ENCODE data around the gene ADAMTSL2.
A peak's percentile ranks its signal among the peaks of the same experiment; 100 is the strongest.

The ADAMTSL2 gene

DNA sequence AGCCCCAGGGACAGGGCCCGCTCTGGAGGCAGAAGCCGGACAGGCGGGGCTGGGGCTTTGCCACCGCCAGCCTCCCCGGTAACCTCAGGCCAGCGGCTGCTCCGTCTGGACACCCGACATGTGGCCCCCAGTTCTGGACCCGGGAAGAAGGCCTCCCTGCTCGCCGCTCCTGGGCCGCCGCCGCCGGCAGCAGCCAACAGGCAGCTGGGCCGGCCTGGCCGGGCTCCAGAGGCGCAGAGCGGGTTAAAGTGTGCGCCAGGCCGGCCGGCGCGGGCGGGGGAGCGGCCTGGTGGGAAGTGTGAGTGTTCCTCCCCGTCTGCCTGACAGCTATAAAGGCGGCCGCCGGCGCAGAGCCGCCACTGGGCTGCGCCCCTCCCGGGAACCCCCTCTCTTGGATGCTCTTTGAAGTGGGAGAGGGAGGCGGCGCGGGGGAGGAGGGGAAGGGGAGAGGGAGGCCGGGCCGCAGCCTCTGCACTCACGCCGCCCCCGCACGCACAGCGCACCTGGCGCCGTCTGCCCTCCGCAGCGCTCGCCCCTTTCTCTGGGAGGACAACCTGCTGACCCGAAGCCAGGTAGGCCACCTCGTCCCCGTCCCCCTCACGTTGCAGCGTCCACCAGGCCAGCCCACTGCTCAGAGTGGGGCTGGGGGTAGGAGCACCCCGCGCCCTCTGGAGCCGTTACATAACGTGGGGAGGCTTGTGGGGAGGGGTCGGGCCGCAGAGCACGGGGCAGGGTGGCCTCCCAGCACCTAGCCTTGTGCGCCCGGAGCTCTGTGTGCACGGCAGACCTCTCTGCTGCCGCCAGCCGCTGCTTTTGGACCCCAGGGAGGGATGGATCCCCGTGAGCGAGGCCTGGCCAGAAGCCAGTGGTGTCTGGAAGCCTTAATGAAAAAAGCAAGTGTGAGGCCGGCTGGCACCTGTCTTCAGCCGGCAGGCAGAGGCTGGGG lies at the start of gene ADAMTSL2:
TSS of gene ADAMTSL2 (plus strand) at position 359 of the 946 bp plus-strand sequence. CDS start 2,009 bp downstream, outside the sequence.
- peak; percentile 68 to 87 for DNase-seq

DNA sequence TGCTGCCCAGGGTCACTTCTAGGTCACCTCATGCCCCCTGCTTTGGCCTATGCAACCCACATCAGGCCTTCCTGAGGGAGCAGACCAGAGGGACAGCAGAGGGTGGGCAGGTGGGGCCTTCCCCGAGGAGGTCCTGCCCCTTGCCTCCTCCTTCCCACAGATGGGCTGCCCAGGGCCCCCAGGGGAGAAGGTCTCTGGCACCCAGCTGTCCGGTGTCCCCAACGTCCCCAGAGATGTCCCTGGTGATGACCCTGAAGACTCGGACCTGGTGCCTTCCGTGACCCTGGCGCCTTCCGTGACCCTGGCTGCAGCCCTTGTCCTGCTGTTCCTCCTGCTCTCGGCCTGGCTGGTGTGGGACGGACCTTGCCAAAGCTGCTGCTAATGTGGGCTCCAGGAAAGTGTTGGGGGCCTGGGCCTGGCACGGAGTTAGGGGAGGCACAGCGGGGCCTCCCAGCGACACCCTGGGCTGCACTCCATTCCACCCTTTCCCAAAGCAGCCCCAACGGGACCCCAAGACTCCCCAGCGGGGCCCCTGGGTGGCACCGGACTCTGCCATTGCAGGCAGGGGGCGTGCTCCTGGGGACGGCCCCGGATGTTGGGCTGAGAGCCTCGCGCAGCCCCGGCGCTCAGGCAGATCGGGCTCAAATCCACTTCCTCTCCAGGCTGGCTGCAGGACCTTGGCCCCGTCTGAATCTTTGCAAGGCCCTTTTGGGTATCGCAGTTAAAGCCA lies 48.8 kb upstream of the ADAMTSL2 start:
- DNase-seq: no peak

DNA sequence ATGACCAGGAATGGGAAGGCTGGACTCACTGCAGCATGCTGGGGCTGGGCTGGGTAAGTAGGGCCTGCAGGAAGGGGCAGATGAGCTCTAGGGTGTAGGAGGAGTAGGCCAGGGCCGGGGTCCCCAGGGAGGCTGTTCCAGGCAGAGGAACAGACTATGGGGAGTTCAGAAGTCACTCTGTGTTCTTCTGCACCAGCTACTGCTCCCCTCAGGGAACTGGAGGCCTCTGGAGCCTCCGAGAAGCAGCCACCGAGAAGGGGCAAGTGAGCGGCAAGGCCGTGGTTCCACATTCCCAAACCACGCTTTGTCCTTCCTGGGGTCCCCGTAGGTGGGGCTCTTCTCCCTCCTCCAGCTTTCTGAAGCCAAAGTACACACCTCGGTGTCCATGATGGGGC lies 47.2 kb upstream of the ADAMTSL2 start:
- no peak for DNase-seq

DNA sequence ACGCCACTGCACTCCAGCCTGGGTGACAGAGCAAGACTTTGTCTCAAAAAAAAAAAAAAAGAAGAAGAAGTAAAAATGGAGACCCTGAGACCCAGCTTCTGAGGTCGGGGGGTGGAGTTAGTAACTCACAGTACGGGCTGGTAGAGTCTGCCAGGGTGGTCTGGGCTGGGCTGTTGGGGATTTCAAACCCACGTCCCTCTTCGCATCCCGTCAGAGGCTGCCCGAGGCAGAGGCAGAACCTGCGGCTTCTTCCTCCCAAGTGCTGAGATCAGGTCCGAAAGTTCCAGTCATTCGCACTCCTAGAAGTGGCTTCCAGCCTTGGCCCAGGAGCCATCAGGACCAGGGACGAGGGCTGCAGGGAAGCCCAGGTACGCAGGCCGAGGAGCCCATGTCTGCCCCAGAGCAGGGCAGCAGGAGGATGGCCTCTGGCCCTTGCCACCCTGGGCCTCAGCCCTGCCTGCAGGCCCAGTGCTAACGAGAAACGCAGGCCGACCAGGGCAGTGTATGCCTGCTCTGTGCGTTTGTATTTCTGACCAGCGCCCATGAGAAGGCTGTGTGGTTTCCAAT lies 45.7 kb upstream of the ADAMTSL2 start:
- DNase-seq: no peak

DNA sequence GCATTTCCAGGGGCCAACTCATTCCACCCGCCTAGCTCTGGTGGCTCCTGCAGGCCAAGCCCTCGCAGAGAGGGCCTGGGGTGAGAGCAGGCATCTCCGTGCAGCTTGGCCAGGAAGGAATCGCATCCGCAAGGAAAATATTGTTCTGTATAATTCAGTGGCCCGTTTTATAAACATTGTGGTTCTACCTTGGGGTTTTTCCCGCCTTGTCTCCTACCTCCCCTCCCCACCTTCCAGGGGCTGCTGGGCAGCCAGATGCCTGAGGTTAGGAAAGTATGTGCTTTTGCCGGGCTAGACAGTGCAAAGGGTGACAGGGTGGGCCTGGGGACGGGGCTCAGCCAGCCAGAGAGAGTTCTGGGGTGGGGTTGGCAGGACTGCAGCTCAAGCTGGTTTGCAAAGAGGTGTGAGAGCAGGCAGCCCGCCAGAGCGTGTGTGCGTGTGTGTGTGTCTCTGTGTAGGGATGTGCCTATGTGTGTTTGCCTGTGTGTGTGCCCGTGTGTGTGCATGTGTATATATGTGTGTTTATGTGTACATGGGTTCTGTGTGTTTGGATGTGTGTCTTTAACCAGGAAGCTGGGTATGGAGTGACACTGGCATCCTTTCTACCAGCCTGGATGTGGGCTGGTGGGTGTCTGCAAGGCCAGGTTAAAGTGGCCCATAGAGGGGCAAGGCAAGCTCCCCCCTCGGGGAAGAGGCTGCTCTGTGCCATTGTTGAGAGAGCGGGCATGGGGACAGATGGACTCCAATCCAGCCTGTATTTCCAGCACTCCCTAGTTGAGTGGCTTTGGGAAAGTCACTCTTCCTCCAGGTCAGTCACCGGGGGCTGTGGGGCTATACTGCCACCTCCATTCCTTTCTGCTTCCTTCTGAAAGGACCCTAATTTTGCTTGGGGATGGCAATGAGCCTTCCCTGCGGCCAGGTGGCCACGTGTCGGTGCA lies 45.0 kb upstream of the ADAMTSL2 start:
- DNase-seq: no peak

DNA sequence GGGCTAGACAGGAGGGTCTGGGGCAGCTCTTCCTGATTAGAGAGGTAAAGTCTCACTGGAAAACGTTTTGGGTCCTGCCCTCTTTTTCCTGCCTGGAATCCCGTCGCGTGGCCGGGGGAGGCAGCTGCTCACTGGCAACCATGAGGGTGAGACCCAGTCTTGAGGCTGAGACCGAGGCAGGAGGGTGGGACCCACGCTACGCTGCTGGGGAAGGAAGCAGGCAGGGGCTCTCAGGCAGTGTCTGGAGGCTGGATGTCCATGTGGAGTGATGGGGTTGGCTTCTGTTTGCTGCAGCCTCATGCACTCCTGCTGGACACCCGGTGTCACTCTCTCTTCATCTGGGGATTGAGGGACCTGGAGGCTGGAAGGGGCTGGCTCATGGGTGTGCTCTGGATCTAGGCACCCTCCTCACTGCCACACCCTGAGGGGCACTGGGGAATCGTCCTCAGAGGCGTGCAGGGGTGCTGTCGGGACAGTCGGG lies 44.3 kb upstream of the ADAMTSL2 start:
- DNase-seq: no peak

DNA sequence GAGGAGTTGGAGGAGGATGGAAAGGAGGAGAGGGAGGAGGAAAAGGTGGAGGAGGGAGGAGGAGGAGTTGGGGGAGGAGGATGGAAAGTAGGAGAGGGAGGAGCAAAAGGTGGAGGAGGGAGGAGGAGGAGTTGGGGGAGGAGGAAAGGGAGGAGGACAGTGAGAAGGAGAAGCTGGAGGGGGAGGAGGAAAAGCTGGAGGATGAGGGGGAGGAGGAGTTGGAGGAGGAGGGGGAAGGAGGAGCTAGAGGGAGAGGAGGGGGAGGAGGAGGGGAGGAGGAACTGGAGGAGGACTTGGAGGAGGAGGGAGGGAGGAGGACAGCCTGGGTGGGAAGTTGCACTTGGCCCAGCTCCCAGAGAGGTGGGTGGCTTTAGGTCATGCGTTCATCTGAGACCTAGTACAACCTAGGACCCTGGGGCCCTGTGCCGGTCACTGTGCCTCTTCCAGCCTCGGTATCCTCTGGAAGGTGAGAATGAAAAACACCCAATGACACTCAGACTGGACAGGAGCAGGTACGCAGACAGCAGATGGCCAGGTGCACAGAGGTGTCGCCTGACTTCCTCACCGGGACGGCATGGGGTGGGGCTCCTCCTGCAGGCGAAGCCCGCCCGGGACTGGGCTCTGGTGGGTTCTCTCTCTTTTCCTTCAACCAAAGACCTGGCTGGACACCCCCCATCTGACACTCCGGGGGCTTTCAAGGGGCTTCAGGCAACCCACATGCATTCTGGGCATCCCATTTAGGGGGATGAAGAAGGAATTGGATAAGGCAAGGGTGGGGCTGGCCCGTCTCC lies 43.4 kb upstream of the ADAMTSL2 start:
- DNase-seq: no peak

DNA sequence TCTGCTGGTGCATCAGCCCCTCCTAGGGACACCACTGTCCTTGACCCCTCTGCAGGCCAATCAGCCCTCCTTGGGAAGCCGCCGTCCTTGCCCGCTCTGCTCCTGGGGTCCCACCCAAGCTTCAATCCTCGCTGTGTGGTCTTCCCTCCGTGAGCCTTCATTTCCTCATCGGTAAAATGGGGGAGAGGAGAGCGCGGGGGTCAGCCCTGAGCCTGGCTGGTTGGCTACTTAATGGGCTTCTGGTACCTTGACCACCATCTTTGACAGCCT lies 42.9 kb upstream of the ADAMTSL2 start:
- no peak for DNase-seq

DNA sequence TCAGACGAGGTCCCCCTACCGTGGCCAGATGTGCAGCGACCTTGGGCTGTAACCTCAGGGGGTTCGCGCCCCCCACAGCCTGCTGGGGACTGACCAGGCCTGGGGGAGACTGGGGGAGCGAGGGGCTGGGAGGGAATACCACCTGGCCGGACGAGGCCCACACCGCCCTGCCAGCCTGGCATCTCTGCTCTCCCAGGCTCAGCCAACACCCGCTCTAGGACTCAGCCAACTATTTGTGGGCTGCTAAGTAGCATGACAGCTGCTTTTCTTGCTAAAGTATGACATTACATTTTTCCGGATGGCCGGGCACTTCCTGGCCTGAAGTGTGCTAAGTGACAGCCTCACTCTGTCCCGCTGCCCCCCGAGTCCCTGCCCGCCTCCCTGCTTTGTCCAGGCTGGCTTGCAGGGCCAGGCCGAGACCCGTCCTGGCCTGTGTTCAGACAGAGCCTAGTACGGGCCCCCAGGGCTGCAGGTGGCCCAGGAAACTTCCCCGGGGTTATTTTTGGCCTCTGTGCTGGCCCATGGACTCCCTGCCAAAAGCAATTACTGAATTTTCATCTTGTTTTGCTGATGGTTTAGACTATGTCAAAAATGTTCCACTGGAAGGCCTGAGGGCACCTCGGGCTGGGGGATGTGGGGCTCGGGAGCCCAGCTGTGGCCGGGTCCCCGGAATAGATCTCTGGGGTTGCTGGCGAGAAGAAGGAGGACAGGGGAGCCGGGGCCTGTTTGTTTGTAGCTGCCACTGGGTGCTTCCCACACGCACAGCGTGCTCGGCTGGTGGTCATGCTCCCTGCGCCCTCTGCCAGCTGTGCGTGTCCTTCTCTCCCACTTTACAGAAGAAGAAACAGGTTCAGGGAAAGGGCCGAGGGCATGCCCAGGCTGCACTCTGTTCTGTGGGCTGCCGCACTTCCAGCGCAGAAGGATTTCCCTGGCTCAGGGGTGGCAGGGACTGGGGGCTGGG lies 42.2 kb upstream of the ADAMTSL2 start:
- no peak for DNase-seq

DNA sequence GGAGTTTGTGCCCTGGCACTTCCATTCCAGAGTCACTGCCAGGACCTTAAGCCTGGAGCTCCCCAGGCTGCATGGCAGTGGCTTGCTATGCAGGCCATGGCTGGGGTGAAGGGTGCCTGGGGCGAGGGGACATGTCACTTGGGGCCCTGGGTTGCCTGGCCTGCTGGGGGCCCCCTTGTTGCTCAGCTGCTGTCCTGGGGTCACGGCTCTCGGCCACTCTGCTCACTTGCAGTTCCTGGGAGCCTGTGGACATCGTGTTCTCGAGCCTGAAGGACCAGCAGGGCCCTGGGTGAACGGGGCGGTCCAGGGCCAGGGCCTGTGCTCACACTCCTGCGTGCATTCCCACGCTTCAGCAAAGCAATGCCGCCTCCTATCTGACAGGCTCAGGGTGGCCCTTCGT lies 41.1 kb upstream of the ADAMTSL2 start:
- no peak for DNase-seq

DNA sequence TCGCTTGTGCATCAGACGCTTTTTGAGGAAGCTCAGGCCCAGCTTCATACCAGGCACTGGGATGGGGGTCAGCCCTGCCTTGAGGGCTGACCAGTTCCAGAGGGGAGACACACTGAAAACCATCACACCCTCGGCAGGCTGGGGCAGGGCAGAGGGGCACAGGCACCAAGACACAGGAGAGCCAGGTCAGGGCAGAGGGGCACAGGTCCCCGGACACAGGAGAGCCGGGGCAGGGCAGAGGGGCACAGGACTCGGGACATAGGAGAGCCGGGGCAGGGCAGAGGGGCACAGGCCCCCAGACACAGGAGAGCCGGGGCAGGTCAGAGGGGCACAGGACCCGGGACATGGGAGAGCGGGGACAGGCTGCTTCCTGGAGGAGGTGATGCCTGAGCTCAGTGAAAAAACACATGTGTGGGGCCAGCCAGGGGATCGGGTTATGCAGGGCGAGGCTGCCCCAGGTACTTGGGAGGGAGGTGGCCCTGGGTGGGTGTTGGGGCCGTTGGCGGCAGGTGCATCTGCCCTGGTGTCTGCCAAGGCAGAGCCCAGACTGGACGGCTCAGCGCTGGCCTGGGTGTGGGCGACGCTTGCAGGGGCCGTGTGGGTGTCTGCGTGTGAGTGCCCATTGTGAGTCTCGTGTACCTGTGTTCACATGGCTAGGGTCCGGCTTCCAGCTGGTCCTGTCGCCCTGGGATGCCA lies 40.5 kb upstream of the ADAMTSL2 start:
- no peak for DNase-seq

DNA sequence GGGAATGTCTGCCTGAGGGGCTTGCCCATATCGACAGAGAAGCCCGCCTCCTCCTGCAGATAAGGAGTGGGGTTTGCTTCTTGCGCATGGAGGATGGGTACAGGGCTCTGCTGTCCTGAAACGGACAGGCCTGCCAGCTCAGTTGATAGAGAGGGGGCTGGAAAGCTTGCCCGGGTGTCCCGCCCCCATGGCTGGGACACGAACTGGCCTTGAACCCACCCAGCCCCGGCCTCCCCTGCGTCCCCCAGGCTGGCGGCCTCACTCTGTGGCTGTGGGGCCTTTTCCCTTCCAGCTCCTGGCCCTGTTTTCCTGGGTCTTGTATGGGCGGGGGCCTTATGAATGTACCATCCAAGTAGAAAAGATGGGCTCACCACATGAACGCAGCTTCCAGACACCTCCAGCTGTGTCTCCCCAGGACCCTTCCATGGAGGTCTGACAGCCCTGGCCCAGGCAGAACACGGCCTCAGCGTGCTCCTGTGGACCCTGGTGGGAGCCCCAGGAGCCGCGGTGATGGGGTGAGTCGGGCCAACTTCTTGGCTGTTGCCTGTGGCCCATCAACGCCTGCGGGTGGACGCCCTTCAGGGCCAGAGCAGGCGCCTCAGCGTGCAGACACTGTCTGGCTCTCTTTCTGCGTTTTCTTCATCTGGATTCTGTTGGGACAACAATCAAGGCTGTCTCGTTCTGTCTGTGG lies 39.7 kb upstream of the ADAMTSL2 start:
- no peak for DNase-seq

DNA sequence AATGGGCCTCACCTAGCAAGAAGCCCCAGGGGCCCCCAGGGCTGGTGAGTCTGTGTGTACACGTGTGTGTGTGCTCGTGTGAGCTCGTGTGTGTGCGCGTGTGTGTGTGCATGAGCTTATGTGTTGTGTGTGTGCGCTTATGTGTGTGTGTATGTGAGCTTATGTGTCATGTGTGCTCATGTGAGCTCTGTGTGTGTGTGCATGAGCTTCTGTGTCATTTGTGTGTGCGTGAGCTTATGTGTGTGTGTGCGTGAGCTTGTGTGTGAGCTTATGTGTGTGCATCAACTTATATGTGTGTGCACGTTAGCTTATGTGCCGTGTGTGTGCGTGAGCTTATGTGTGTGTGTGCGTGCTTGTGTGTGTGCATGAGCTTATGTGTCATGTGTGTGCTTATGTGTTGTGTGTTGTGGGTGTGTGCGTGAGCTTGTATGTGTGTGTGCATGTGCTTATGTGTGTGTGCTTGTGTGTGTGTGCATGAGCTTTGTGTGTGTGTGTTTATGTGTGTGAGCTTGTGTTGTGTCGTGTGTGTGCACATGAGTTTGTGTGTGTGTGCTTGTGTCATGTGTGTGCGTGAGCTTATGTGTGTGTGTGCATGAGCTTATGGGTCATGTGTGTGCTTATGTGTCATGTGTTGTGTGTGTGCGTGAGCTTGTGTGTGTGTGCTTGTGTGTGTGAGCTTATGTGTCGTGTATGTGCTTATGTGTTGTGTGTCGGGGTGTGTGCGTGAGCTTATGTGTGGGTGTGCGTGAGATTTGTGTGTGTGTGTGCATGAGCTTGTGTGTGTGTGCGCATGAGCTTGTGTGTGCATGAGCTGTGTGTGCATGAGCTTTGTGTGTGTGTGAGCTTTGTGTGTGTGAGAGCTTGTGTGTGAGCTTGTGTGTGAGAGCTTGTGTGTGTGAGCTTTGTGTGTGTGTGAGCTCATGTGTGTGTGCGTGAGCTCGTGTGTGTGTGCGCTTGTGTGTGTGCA lies 38.9 kb upstream of the ADAMTSL2 start:
- DNase-seq: no peak

DNA sequence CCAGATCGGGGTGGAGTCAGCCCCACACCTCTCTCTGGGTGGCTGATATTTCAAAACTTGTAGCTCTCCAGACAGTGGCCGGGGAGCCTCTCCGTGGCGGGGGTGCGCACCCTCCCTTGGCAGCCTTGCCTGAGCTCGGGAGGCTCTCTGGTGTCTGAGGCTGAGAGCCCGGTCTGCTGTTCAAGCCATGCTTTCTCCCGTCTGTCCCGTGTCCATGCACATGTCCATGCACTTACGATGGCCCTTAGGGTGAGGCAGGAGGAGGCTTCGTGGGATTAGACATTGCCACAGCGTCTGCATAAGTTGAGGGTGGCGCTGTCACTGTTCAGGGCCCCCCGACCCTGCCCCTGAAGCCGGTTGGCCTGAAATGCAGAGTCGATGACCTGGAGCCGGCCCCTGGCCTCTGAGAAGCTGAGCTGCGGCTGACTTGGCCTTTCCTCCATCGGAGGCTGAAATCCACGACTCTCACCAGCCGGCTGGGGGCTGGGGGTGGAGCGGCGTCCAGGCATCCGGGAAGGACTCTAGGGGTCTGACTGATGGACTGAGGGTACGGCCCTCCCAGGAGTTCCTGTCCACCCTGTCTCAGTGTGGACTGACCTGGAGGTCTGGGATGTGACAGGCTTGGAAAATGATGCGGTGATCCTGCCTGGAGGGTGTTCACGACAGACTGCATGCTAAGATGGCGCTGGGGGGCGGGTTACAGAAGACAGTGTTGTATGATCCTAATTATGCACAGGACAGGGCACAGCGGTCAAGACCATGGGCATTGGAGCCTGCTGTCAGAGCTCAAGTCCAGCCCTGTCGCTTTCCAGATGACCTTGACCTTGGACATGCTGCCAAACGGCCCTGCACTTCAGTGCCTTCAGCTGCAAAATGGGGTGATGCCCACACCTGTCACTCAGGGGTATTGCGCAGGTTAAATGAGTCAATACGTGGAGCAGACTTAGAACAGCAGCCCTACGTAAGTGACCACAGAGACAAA lies 37.4 kb upstream of the ADAMTSL2 start:
- no peak for DNase-seq

DNA sequence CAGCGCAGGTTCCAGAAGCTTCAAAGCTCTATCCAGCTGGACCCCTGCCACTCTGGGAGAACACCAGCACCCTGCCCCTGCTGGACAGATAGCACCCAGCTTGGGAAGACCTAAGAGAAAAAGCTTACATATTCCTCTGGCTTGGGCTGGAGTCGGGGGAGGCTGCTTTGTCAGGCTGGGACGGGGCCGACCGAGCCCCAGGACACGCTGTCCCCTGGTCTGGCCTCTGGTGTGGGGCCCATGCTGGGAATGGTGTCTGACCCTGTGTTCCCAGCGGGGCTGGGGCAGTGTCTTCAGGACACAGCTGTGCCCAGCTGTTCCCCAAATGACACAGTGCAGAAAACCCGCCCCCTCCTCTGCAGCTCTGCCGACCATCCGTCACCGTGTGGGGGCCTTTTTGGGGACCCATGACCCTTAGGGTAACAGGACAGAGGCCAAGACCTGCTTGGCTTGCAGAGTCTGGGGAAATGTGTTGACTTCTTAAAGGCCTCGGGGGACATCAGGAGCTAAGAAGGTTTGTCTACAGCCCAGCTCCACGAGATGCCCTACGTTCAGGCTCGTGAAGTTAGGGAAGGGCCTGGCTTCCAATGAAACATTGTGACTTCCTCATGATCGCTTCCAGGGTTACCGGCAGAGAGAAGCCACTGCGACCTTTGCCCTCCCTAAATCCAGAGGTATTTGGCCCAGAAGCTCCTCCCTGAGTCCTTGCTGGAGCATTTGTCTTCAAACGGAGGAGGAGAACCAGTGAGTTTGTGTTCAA lies 35.2 kb upstream of the ADAMTSL2 start:
- DNase-seq: no peak

DNA sequence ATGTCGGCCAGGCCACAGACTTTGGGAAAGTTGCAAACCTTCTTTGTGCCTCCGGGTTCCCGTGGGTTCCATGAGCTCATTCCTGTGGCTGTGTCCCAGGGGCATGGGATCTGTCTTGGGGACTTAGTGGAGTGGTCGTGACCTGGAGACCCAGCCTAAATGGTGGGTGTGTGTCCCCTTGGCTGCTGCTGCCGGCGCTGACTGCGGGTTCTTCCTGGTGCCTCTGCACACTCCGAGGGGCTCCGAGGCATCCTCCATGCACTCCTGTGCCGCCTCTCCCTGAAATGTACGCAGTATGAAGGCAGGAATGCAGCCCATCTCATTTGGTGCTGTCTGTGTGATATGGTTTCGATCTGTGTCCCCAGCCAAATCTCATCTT lies 34.6 kb upstream of the ADAMTSL2 start:
- no peak for DNase-seq
